ENCODE results near the gene EPHA5.

DNA sequence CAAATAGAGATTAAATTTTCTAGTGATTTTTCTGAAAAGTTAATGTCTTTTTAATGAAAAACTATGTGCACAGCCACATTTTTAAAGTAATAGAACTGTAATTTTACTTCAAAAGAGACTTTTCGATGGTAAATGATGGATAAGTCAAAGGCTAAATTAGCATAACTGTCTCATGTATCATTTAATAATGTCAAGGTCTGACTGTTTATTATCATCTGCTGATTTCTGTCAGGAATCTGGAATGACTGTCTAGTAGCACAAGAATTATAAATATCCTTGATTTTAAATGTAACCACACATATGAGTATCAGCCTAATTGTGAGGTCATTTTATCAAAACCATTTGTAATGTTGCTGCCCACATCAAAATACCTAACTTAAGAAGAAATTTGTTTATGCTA lies 333.8 kb downstream of the EPHA5 start:
- TF ChIP-seq, protein P1, sequence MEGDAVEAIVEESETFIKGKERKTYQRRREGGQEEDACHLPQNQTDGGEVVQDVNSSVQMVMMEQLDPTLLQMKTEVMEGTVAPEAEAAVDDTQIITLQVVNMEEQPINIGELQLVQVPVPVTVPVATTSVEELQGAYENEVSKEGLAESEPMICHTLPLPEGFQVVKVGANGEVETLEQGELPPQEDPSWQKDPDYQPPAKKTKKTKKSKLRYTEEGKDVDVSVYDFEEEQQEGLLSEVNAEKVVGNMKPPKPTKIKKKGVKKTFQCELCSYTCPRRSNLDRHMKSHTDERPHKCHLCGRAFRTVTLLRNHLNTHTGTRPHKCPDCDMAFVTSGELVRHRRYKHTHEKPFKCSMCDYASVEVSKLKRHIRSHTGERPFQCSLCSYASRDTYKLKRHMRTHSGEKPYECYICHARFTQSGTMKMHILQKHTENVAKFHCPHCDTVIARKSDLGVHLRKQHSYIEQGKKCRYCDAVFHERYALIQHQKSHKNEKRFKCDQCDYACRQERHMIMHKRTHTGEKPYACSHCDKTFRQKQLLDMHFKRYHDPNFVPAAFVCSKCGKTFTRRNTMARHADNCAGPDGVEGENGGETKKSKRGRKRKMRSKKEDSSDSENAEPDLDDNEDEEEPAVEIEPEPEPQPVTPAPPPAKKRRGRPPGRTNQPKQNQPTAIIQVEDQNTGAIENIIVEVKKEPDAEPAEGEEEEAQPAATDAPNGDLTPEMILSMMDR (IDR thresholded peaks at IDR 0.05), result no peak
- TF ChIP-seq POLR2A (IDR thresholded peaks at IDR 0.05), result no peak
- no peak for TF ChIP-seq EP300 (IDR thresholded peaks at IDR 0.05)

Measured in tibial nerve (tissue), 4 donors.